ENCODE measurements around the gene SMIM33.

DNA sequence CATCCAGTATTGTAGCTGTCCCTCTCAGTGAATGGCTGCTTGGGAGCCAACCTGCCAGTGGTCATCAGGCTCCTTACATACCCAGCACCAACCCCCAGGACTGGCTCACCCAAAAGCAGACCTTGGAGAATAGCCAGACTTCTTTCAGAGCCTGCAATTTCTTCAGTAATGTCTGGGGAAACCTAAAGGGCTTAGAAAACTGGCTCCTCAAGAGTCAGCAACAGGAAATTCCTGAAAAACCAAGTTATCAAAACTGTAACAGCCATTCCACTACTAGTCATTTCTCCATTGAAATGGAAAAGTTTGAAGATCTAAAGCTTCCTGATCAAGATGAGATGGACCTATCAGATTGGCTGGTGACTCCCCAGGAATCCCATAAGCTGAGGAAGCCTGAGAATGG lies 24.0 kb downstream of the SMIM33 start:
- no peak for TF ChIP-seq POLR2A (IDR thresholded peaks at IDR 0.05)
- TF ChIP-seq, protein P1, sequence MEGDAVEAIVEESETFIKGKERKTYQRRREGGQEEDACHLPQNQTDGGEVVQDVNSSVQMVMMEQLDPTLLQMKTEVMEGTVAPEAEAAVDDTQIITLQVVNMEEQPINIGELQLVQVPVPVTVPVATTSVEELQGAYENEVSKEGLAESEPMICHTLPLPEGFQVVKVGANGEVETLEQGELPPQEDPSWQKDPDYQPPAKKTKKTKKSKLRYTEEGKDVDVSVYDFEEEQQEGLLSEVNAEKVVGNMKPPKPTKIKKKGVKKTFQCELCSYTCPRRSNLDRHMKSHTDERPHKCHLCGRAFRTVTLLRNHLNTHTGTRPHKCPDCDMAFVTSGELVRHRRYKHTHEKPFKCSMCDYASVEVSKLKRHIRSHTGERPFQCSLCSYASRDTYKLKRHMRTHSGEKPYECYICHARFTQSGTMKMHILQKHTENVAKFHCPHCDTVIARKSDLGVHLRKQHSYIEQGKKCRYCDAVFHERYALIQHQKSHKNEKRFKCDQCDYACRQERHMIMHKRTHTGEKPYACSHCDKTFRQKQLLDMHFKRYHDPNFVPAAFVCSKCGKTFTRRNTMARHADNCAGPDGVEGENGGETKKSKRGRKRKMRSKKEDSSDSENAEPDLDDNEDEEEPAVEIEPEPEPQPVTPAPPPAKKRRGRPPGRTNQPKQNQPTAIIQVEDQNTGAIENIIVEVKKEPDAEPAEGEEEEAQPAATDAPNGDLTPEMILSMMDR (IDR thresholded peaks at IDR 0.05): no peak
